HepG2 (cell line): ENCODE data around the gene EYA2. TPM values are rescaled to one million over a fixed set of nuclear protein-coding genes. Genes with fewer than 3 reads are reported as not detected.

Source experiments
- CREB1 ChIP-seq, 2 experiments: fragments of 450-650 bp in 1 of 2; IDR thresholded peaks; 2 replicates each; pipeline ENCODE4 v1.6.1; 2016 to 2017; ENCODE audit warnings: control low read depth in 1 of 2, mild to moderate bottlenecking in 1 of 2, missing compliant biosample characterization in 1 of 2, missing genetic modification characterization in 1 of 2
- NFAT5 ChIP-seq: sonication (generic); formaldehyde crosslinking; IDR thresholded peaks from 2 replicates; pipeline ENCODE4 v1.4.0; 2020; ENCODE audit warnings: missing genetic modification reagents
- ZBTB14 ChIP-seq: sonication (generic); formaldehyde crosslinking; IDR thresholded peaks from 2 replicates; pipeline ENCODE4 v1.4.0; 2020; ENCODE audit warnings: missing genetic modification reagents
- ZNF318 ChIP-seq: sonication (generic); formaldehyde crosslinking; IDR thresholded peaks from 2 replicates; pipeline ENCODE4 v1.4.0; 2020; ENCODE audit warnings: mild to moderate bottlenecking, missing genetic modification reagents
- ZNF670 ChIP-seq: sonication (generic); formaldehyde crosslinking; IDR thresholded peaks from 2 replicates; pipeline ENCODE4 v1.8.0; 2022; ENCODE audit warnings: mild to moderate bottlenecking, missing genetic modification reagents, borderline replicate concordance
- polyA plus RNA-seq, 8 experiments: library from polyadenylated mRNA; depleted of rRNA in 3 of 8; stranded (reverse) in 7 of 8; unstranded in 1 of 8; fragments of >200 nt; fragmentation: Illumina TruSeq in 4 of 8; extraction: Trizol in 4 of 8; gene quantifications; 2 replicates each; pipeline versions ENCODE4 v1.2.1 to v1.2.3, GENCODE V29; 2011 to 2016; ENCODE audit warnings: low read depth in 4 of 8, missing spikeins in 1 of 8, mixed read lengths in 1 of 8; ENCODE audit not compliant: insufficient read depth in 1 of 8
- total RNA-seq, 5 experiments: library from RNA; depleted of rRNA; stranded (reverse); fragments of >200 nt; fragmentation: Illumina TruSeq; extraction: Trizol; gene quantifications; 2 replicates each; pipeline ENCODE4 v1.2.3, GENCODE V29; 2016; ENCODE audit warnings: low read depth in 1 of 5

EYA2 gene
- total and polyA plus RNA-seq, 2 of the 13 experiments (the other 11 are each of a cell fraction or from before 2014, with no cell fraction given): not detected

GRCh38 chr20:47149939-47150338 is 255.3 kb downstream of the EYA2 start (continued):
- TF ChIP-seq ZNF318 (CRISPR knock-in tag) (no peak), NFAT5 (CRISPR knock-in tag) (no peak), CREB1 (IDR thresholded peaks at IDR 0.05) (0 out of 2 replicates have a peak, but pooled peaks have one; percentile 56), CREB1 (CRISPR knock-in tag; IDR thresholded peaks at IDR 0.05) (no peak), ZBTB14 (CRISPR knock-in tag) (no peak), ZNF670 (CRISPR knock-in tag) (no peak)
- TF ChIP-seq, all 625 proteins: peak for 3
